Astrocyte (in vitro differentiated cells and primary cell): ENCODE measurements around the gene SUFU.

Source experiments
- EZH2 ChIP-seq: IDR thresholded peaks from 2 replicates; pipeline ENCODE4 v1.6.1; 2012; ENCODE audit warnings: mild to moderate bottlenecking, low read length, inconsistent platforms; ENCODE audit not compliant: insufficient read depth
- TF ChIP-seq, protein P1 (sequence below): IDR thresholded peaks from 2 replicates; pipeline ENCODE4 v1.5.1; 2011; ENCODE audit warnings: low read depth, mild to moderate bottlenecking, inconsistent platforms, low read length, moderate library complexity; ENCODE audit not compliant: insufficient read depth

DNA sequence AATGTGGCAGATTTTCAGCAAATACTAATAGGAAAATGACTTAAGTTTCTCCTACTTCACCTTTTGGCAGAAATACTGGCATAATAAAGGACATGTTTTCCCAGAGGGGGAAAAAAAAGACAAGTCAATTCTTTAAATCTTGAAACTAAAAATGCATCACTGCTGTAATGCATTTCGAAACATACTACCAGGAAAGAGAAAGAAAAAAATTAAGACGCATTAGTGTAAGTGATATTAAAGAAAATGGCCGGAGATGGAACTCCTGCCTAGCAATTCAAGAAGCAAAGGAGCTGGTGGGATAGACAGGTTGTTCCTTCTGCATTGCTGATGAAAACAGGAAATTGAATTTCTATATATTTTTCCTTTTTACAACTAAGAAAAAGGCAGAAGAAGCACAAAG is 4.4 kb upstream of the SUFU start:
- no peak for TF ChIP-seq EZH2
- TF ChIP-seq, protein P1, sequence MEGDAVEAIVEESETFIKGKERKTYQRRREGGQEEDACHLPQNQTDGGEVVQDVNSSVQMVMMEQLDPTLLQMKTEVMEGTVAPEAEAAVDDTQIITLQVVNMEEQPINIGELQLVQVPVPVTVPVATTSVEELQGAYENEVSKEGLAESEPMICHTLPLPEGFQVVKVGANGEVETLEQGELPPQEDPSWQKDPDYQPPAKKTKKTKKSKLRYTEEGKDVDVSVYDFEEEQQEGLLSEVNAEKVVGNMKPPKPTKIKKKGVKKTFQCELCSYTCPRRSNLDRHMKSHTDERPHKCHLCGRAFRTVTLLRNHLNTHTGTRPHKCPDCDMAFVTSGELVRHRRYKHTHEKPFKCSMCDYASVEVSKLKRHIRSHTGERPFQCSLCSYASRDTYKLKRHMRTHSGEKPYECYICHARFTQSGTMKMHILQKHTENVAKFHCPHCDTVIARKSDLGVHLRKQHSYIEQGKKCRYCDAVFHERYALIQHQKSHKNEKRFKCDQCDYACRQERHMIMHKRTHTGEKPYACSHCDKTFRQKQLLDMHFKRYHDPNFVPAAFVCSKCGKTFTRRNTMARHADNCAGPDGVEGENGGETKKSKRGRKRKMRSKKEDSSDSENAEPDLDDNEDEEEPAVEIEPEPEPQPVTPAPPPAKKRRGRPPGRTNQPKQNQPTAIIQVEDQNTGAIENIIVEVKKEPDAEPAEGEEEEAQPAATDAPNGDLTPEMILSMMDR: no peak
